Neuronal stem cell (in vitro differentiated cells): ENCODE measurements around the gene ASGR1.

Experiments
- DNase-seq: peaks from one replicate; pipeline ENCODE4 v3.0.0-alpha.2; 2013; ENCODE audit warnings: low spot score
- H2AFZ ChIP-seq: one replicate; pipeline ENCODE4 v1.6.1; 2013; ENCODE audit warnings: mild to moderate bottlenecking, low read length, inconsistent platforms
- H2AK5ac ChIP-seq: 2 replicates; pipeline ENCODE4 v1.6.1; 2013; ENCODE audit warnings: low read depth, mild to moderate bottlenecking, inconsistent platforms, low read length, moderate library complexity, mixed read lengths
- H2BK120ac ChIP-seq: 2 replicates; pipeline ENCODE4 v1.6.1; 2013; ENCODE audit warnings: low read depth, mild to moderate bottlenecking, inconsistent platforms, low read length, moderate library complexity, mixed read lengths
- H2BK12ac ChIP-seq: one replicate; pipeline ENCODE4 v1.6.1; 2013; ENCODE audit warnings: low read length, inconsistent platforms
- H2BK15ac ChIP-seq: 2 replicates; pipeline ENCODE4 v1.6.1; 2013; ENCODE audit warnings: mild to moderate bottlenecking, low read length, inconsistent platforms, mixed read lengths
- H2BK5ac ChIP-seq: one replicate; pipeline ENCODE4 v1.6.1; 2013; ENCODE audit warnings: inconsistent platforms, mild to moderate bottlenecking, low read length, moderate library complexity
- H3K14ac ChIP-seq: one replicate; pipeline ENCODE4 v1.6.1; 2013; ENCODE audit warnings: low read length, inconsistent platforms
- H3K18ac ChIP-seq: 2 replicates; pipeline ENCODE4 v1.6.1; 2013; ENCODE audit warnings: low read length, inconsistent platforms
- H3K23ac ChIP-seq: 2 replicates; pipeline ENCODE4 v1.6.1; 2013; ENCODE audit warnings: low read depth, mild to moderate bottlenecking, mixed read lengths, low read length, inconsistent platforms; ENCODE audit not compliant: poor library complexity
- H3K27ac ChIP-seq: replicated peaks from 3 replicates; pipeline ENCODE4 v1.5.1; 2013; ENCODE audit warnings: low read length, inconsistent platforms
- H3K27me3 ChIP-seq, 3 experiments: 2 replicates each; pipeline ENCODE4 v1.6.1; 2013; ENCODE audit warnings: low read length in 3 of 3, mild to moderate bottlenecking in 2 of 3, inconsistent platforms in 1 of 3, low read depth in 1 of 3, mixed read lengths in 1 of 3, moderate library complexity in 1 of 3; ENCODE audit not compliant: control insufficient read depth in 3 of 3, insufficient read depth in 3 of 3
- H3K36me3 ChIP-seq, 2 donors: replicated peaks in 1 of 2; 2 replicates each; pipeline ENCODE4 v1.6.1; 2013; ENCODE audit warnings: low read length in 2 of 2; ENCODE audit not compliant: control insufficient read depth in 2 of 2, insufficient read depth in 2 of 2
- H3K4ac ChIP-seq: 2 replicates; pipeline ENCODE4 v1.6.1; 2013; ENCODE audit warnings: inconsistent platforms, mild to moderate bottlenecking, low read length, moderate library complexity
- H3K4me1 ChIP-seq, 2 donors: 1 replicate in 1 of 2; 2 replicates in 1 of 2; pipeline ENCODE4 v1.6.1; 2013; ENCODE audit warnings: low read length in 2 of 2, low read depth in 1 of 2; ENCODE audit not compliant: control insufficient read depth in 2 of 2, insufficient read depth in 1 of 2
- H3K4me2 ChIP-seq: one replicate; pipeline ENCODE4 v1.6.1; 2013; ENCODE audit warnings: mild to moderate bottlenecking, low read length, inconsistent platforms; ENCODE audit not compliant: insufficient read depth, poor library complexity, severe bottlenecking
- H3K4me3 ChIP-seq, 2 donors: 2 replicates each; pipeline ENCODE4 v1.5.1; 2013; ENCODE audit warnings: low read length in 2 of 2, mild to moderate bottlenecking in 2 of 2, inconsistent platforms in 1 of 2, moderate library complexity in 1 of 2
- H3K79me1 ChIP-seq: one replicate; pipeline ENCODE4 v1.6.1; 2013; ENCODE audit warnings: low read depth, mild to moderate bottlenecking, inconsistent platforms, low read length, moderate library complexity
- H3K9ac ChIP-seq: one replicate; pipeline ENCODE4 v1.6.1; 2013; ENCODE audit warnings: mild to moderate bottlenecking, low read depth, low read length, inconsistent platforms; ENCODE audit not compliant: poor library complexity
- H3K9me3 ChIP-seq, 2 donors: replicated peaks in 1 of 2; 2 replicates each; pipeline versions ENCODE3 to v1.6.1; 2013; ENCODE audit warnings: low read length in 2 of 2, mild to moderate bottlenecking in 2 of 2, inconsistent platforms in 1 of 2, low read depth in 1 of 2, mixed read lengths in 1 of 2, moderate library complexity in 1 of 2; ENCODE audit not compliant: control insufficient read depth in 2 of 2, insufficient read depth in 1 of 2
- H4K8ac ChIP-seq: one replicate; pipeline ENCODE4 v1.6.1; 2013; ENCODE audit warnings: low read depth, mild to moderate bottlenecking, inconsistent platforms, low read length, moderate library complexity
- H4K91ac ChIP-seq: one replicate; pipeline ENCODE4 v1.6.1; 2013; ENCODE audit warnings: low read length, low read depth, mild to moderate bottlenecking, inconsistent platforms; ENCODE audit not compliant: poor library complexity
- WGBS, 2 donors: extraction: QIAGEN DNeasy Blood & Tissue Kit; methylation state at CpG; one replicate each; pipeline ENCODE4 v1.1.7; 2013; ENCODE audit warnings: missing lambda C conversion rate in 2 of 2, mixed read lengths in 1 of 2; ENCODE audit not compliant: insufficient read length in 2 of 2, insufficient replicate concordance in 1 of 2; ENCODE audit errors: extremely low coverage in 2 of 2; 5-methylcytosine and 5-hydroxymethylcytosine counted together

The ASGR1 gene

GRCh38 chr17:7132511-7133094 lies 46.6 kb downstream of the ASGR1 start:
- H3K18ac ChIP-seq = no peak overlapping the region
- no peak overlapping the region for H2BK15ac ChIP-seq
- no peak overlapping the region for H3K4me2 ChIP-seq
- H2BK120ac ChIP-seq = no peak overlapping the region
- no CpG with 5 or more reads among the region's 7 CpGs for WGBS, 2 donors
- H2AFZ ChIP-seq = peak overlapping the region; percentile 74
- no peak overlapping the region for H4K91ac ChIP-seq
- H2BK5ac ChIP-seq = no peak overlapping the region
- peaks cover 9 to 20% of the 10 kb centered on the region in 2 donors for H3K4me1 ChIP-seq
- H3K4me3 ChIP-seq = no peak overlapping the region
- H2AK5ac ChIP-seq = no peak overlapping the region
- H4K8ac ChIP-seq = no peak overlapping the region
- no peak overlapping the region for H2BK12ac ChIP-seq
- no peaks in the 10 kb centered on the region for H3K27me3 ChIP-seq
- no peaks in the 10 kb centered on the region for H3K36me3 ChIP-seq
- H3K9me3 ChIP-seq = no peaks in the 10 kb centered on the region
- no peak overlapping the region for H3K23ac ChIP-seq
- H3K4ac ChIP-seq = no peak overlapping the region
- peak; percentile 61 for DNase-seq
- H3K27ac ChIP-seq = peak overlapping the region; percentile 20
- H3K14ac ChIP-seq = no peak overlapping the region
- no peaks in the 10 kb centered on the region for H3K79me1 ChIP-seq
- H3K9ac ChIP-seq = no peak overlapping the region

GRCh38 chr17:7131423-7131791 lies 47.8 kb downstream of the ASGR1 start:
- H2BK15ac ChIP-seq = peak overlapping the region; percentile 35
- H3K27me3 ChIP-seq = no peaks in the 10 kb centered on the region
- H3K4me3 ChIP-seq = no peak overlapping the region
- no CpG with 5 or more reads among the region's 5 CpGs for WGBS, 2 donors
- H3K27ac ChIP-seq = no peak overlapping the region
- H3K4me1 ChIP-seq = peaks cover 9 to 14% of the 10 kb centered on the region in 2 donors
- no peak overlapping the region for H4K91ac ChIP-seq
- H3K14ac ChIP-seq = no peak overlapping the region
- no peak overlapping the region for H3K9ac ChIP-seq
- no peak overlapping the region for H2AK5ac ChIP-seq
- no peak for DNase-seq
- H2AFZ ChIP-seq = no peak overlapping the region
- no peak overlapping the region for H2BK5ac ChIP-seq
- H3K4me2 ChIP-seq = no peak overlapping the region
- H3K18ac ChIP-seq = no peak overlapping the region
- no peak overlapping the region for H2BK12ac ChIP-seq
- no peak overlapping the region for H4K8ac ChIP-seq
- no peaks in the 10 kb centered on the region for H3K9me3 ChIP-seq
- H2BK120ac ChIP-seq = no peak overlapping the region
- H3K4ac ChIP-seq = no peak overlapping the region
- no peaks in the 10 kb centered on the region for H3K36me3 ChIP-seq
- H3K23ac ChIP-seq = no peak overlapping the region
- H3K79me1 ChIP-seq = no peaks in the 10 kb centered on the region

- H3K14ac ChIP-seq = no peak overlapping the region
- H3K36me3 ChIP-seq = no peaks in the 10 kb centered on the region
- H3K27ac ChIP-seq = no peak overlapping the region
- no peak overlapping the region for H2BK120ac ChIP-seq
- no peak overlapping the region for H2BK5ac ChIP-seq
- H4K8ac ChIP-seq = no peak overlapping the region
- H3K79me1 ChIP-seq = no peaks in the 10 kb centered on the region
- no peaks in the 10 kb centered on the region for H3K9me3 ChIP-seq
- H3K4me1 ChIP-seq = peaks cover 9 to 14% of the 10 kb centered on the region in 2 donors
- H3K9ac ChIP-seq = no peak overlapping the region
- peak overlapping the region; percentile 35 for H2BK15ac ChIP-seq
- WGBS, 2 donors = no CpG with 5 or more reads among the region's 11 CpGs
- peak overlapping the region; percentile 29 for H3K18ac ChIP-seq
- no peak overlapping the region for H4K91ac ChIP-seq
- H2BK12ac ChIP-seq = no peak overlapping the region
- no peaks in the 10 kb centered on the region for H3K27me3 ChIP-seq
- H3K4ac ChIP-seq = no peak overlapping the region
- no peak for DNase-seq
- H3K4me2 ChIP-seq = no peak overlapping the region
- no peak overlapping the region for H3K23ac ChIP-seq
- no peak overlapping the region for H3K4me3 ChIP-seq
- H2AK5ac ChIP-seq = peak overlapping the region; percentile 25
- H2AFZ ChIP-seq = no peak overlapping the region
These were observed 48.3 kb downstream of the ASGR1 start for GRCh38 chr17:7130621-7131422.

- WGBS, 2 donors = no CpG with 5 or more reads among the region's 8 CpGs
- H3K9ac ChIP-seq = peak overlapping the region; percentile 60
- peak overlapping the region; percentile 71 for H3K18ac ChIP-seq
- H3K27me3 ChIP-seq = no peaks in the 10 kb centered on the region
- no peak overlapping the region for H3K4me2 ChIP-seq
- no peak for DNase-seq
- no peaks in the 10 kb centered on the region for H3K79me1 ChIP-seq
- H3K14ac ChIP-seq = no peak overlapping the region
- no peaks in the 10 kb centered on the region for H3K9me3 ChIP-seq
- no peak overlapping the region for H2BK12ac ChIP-seq
- no peak overlapping the region for H3K23ac ChIP-seq
- no peak overlapping the region for H2BK120ac ChIP-seq
- H3K4me3 ChIP-seq = no peak overlapping the region
- H3K27ac ChIP-seq = no peak overlapping the region
- H3K4me1 ChIP-seq = peaks cover 7 to 14% of the 10 kb centered on the region in 2 donors
- no peak overlapping the region for H3K4ac ChIP-seq
- peak overlapping the region; percentile 8 for H2AK5ac ChIP-seq
- no peaks in the 10 kb centered on the region for H3K36me3 ChIP-seq
- H2BK15ac ChIP-seq = no peak overlapping the region
- no peak overlapping the region for H2BK5ac ChIP-seq
- H4K91ac ChIP-seq = no peak overlapping the region
- no peak overlapping the region for H4K8ac ChIP-seq
- H2AFZ ChIP-seq = no peak overlapping the region
These were observed 49.9 kb downstream of the ASGR1 start for GRCh38 chr17:7129311-7129710.
